ENCODE measurements around the gene TMEM50B.
A peak's percentile ranks its signal among the peaks of the same experiment; 100 is the strongest.

The TMEM50B gene

GRCh38 chr21:33433425-33434114 is 46.2 kb downstream of the TMEM50B start:
- TF ChIP-seq POLR2AphosphoS5 (IDR thresholded peaks at IDR 0.05; ENCODE audit: low read depth) (0 out of 2 replicates have a peak, but pooled peaks have one; percentile 48), SPI1 (IDR thresholded peaks at IDR 0.05; ENCODE audit: borderline replicate concordance, low read depth) (peak; percentile 84), REST (IDR thresholded peaks at IDR 0.05; ENCODE audit: insufficient replicate concordance, low read depth) (no peak), GABPA (IDR thresholded peaks at IDR 0.05; ENCODE audit: low read depth) (peak; percentile 36; the same call in 1 of the 2 replicates), CTCF (IDR thresholded peaks at IDR 0.05; ENCODE audit: insufficient read depth, low read length) (no peak)
- DNase-seq (ENCODE audit: low read depth in 1 of 2, low spot score in 1 of 2), result peak; percentile 69 to 74

GRCh38 chr21:33433001-33433400 is 46.8 kb downstream of the TMEM50B start:
- TF ChIP-seq REST (IDR thresholded peaks at IDR 0.05; ENCODE audit: insufficient replicate concordance, low read depth) (no peak), POLR2AphosphoS5 (IDR thresholded peaks at IDR 0.05; ENCODE audit: low read depth) (no peak), CTCF (IDR thresholded peaks at IDR 0.05; ENCODE audit: insufficient read depth, low read length) (no peak), SPI1 (IDR thresholded peaks at IDR 0.05; ENCODE audit: borderline replicate concordance, low read depth) (no peak), GABPA (IDR thresholded peaks at IDR 0.05; ENCODE audit: low read depth) (no peak)
- H3K27ac ChIP-seq (replicated peaks), result no peak overlapping the region

More at GRCh38 chr21:33433425-33434114, 46.2 kb downstream of the TMEM50B start:
- no peak overlapping the region for H3K4me3 ChIP-seq (replicated peaks; ENCODE audit: insufficient read depth, low read length)
- no peak overlapping the region for H3K27ac ChIP-seq (replicated peaks)
- no peaks in the 10 kb centered on the region for H3K27me3 ChIP-seq (ENCODE audit: insufficient read depth, poor library complexity, severe bottlenecking)

GRCh38 chr21:33432496-33432895 is 47.3 kb downstream of the TMEM50B start:
- no peaks in the 10 kb centered on the region for H3K27me3 ChIP-seq (ENCODE audit: insufficient read depth, poor library complexity, severe bottlenecking)
- no peak for DNase-seq (ENCODE audit: low read depth in 1 of 2, low spot score in 1 of 2)
- H3K27ac ChIP-seq (replicated peaks), result no peak overlapping the region
- H3K4me3 ChIP-seq (replicated peaks; ENCODE audit: insufficient read depth, low read length), result no peak overlapping the region
- TF ChIP-seq GABPA (IDR thresholded peaks at IDR 0.05; ENCODE audit: low read depth), result no peak
- TF ChIP-seq REST (IDR thresholded peaks at IDR 0.05; ENCODE audit: insufficient replicate concordance, low read depth), result no peak
- TF ChIP-seq POLR2AphosphoS5 (IDR thresholded peaks at IDR 0.05; ENCODE audit: low read depth), result no peak
- TF ChIP-seq CTCF (IDR thresholded peaks at IDR 0.05; ENCODE audit: insufficient read depth, low read length), result no peak
- TF ChIP-seq SPI1 (IDR thresholded peaks at IDR 0.05; ENCODE audit: borderline replicate concordance, low read depth), result no peak

More at GRCh38 chr21:33433001-33433400, 46.8 kb downstream of the TMEM50B start:
- Histone ChIP-seq H3K4me3 (replicated peaks; ENCODE audit: insufficient read depth, low read length) (no peak overlapping the region), H3K27me3 (ENCODE audit: insufficient read depth, poor library complexity, severe bottlenecking) (no peaks in the 10 kb centered on the region)
- DNase-seq (ENCODE audit: low read depth in 1 of 2, low spot score in 1 of 2), result no peak
